BJ (cell line): ENCODE data around the gene SYT17. TPM values are rescaled to one million over a fixed set of nuclear protein-coding genes. Genes with fewer than 3 reads are reported as not detected.

Experiments used
- CTCF ChIA-PET: fragments of 350-600 bp; formaldehyde crosslinking; extraction: SDS; loops from one replicate; lab custom pipeline; 2021; ENCODE audit warnings: antibody characterized with exemption, inconsistent platforms; lab: Yijun Ruan, JAX
- POLR2A ChIA-PET: fragments of 300-600 bp; sonication (Branson Sonifier 250); formaldehyde crosslinking; extraction: SDS; loops from one replicate; lab custom pipeline; 2021; ENCODE audit warnings: antibody characterized with exemption; lab: Charles Lee
- DNase-seq: peaks from one replicate; pipeline ENCODE4 v3.0.0-alpha.2; 2011; ENCODE audit warnings: low read depth
- H3K27me3 ChIP-seq: 2 replicates; pipeline ENCODE4 v1.6.0; 2011; ENCODE audit warnings: low read length; ENCODE audit not compliant: control insufficient read depth, insufficient read depth
- H3K36me3 ChIP-seq: 2 replicates; pipeline ENCODE4 v1.5.1; 2011; ENCODE audit warnings: low read length; ENCODE audit not compliant: control insufficient read depth, insufficient read depth
- H3K4me3 ChIP-seq: 2 replicates; pipeline ENCODE4 v1.5.1; 2011; ENCODE audit warnings: low read depth, mild to moderate bottlenecking, control low read depth, low read length
- CTCF ChIP-seq: IDR thresholded peaks from 2 replicates; pipeline ENCODE4 v1.5.1; 2011; ENCODE audit warnings: low read depth, mild to moderate bottlenecking, control low read depth, inconsistent platforms, low read length, moderate library complexity; ENCODE audit not compliant: insufficient read depth
- polyA plus RNA-seq: library from polyadenylated mRNA; depleted of rRNA; stranded (reverse); fragments of >200 nt; gene quantifications from 2 replicates; pipeline ENCODE4 v1.2.3, GENCODE V29; 2011

Gene SYT17
- polyA plus RNA-seq, 1 experiment, result not detected

- ChIA-PET POLR2A (no interaction called here), CTCF (interaction anchor here (1.1 to 5.8 kb wide), 3 partner anchors 9 to 49 kb away, joined by 3 to 31 read pairs (median 5); no protein-coding TSS in a partner anchor)
- H3K36me3 ChIP-seq, result no peaks in the 10 kb centered on the region
- no peak for TF ChIP-seq CTCF
- no peak for DNase-seq
- H3K27me3 ChIP-seq, result no peaks in the 10 kb centered on the region
- no peak overlapping the region for H3K4me3 ChIP-seq
These were observed 32.7 kb upstream of the SYT17 start for GRCh38 chr16:19135201-19135842.

GRCh38 chr16:19135896-19136438, 32.1 kb upstream of the SYT17 start:
- H3K4me3 ChIP-seq, result no peak overlapping the region
- no peaks in the 10 kb centered on the region for H3K27me3 ChIP-seq
- no peaks in the 10 kb centered on the region for H3K36me3 ChIP-seq
- CTCF ChIA-PET, result interaction anchor here (1.1 to 5.8 kb wide), 3 partner anchors 8 to 50 kb away, joined by 3 to 31 read pairs (median 5); no protein-coding TSS in a partner anchor
- POLR2A ChIA-PET, result no interaction called here
- DNase-seq, result no peak
- TF ChIP-seq CTCF, result no peak

GRCh38 chr16:19136549-19137196, 31.4 kb upstream of the SYT17 start:
- Histone ChIP-seq H3K27me3 (no peaks in the 10 kb centered on the region), H3K36me3 (no peaks in the 10 kb centered on the region), H3K4me3 (no peak overlapping the region)
- DNase-seq, result no peak
- ChIA-PET POLR2A (no interaction called here), CTCF (interaction anchor here (1.1 to 5.8 kb wide), 3 partner anchors 8 to 51 kb away, joined by 3 to 31 read pairs (median 5); no protein-coding TSS in a partner anchor)
- TF ChIP-seq CTCF, result no peak

GRCh38 chr16:19137201-19138128, 30.6 kb upstream of the SYT17 start:
- Histone ChIP-seq H3K36me3 (no peaks in the 10 kb centered on the region), H3K4me3 (no peak overlapping the region), H3K27me3 (no peaks in the 10 kb centered on the region)
- CTCF ChIA-PET, result interaction anchor here (1.3 to 5.8 kb wide), 2 partner anchors 15 to 41 kb away, joined by 4 to 31 read pairs; no protein-coding TSS in a partner anchor
- POLR2A ChIA-PET, result no interaction called here
- TF ChIP-seq CTCF, result no peak
- DNase-seq, result no peak
